Activated naive CD4-positive, alpha-beta T cell treated with anti-CD3 and anti-CD28 coated beads for 36 hours (primary cell): ENCODE measurements around the gene ATP2C2. TPM values are rescaled to one million over a fixed set of nuclear protein-coding genes. Genes with fewer than 3 reads are reported as not detected.

Experiments
- CTCF ChIA-PET: fragments of 350-600 bp; sonication (Branson Sonifier 250); formaldehyde crosslinking; loops from one replicate; lab custom pipeline; 2021; ENCODE audit warnings: antibody characterized with exemption; lab: Charles Lee
- DNase-seq: peaks from one replicate; pipeline ENCODE4 v3.0.0-alpha.2; 2020
- H3K27ac Mint-ChIP-seq: one replicate; pipeline ENCODE4 v1.8.0; 2021; ENCODE audit warnings: mild to moderate bottlenecking, mixed read lengths
- H3K27me3 Mint-ChIP-seq: one replicate; pipeline ENCODE4 v1.8.0; 2021; ENCODE audit warnings: low read depth, mixed read lengths
- H3K36me3 Mint-ChIP-seq: one replicate; pipeline ENCODE4 v1.8.0; 2021; ENCODE audit warnings: low read depth, mixed read lengths
- H3K4me1 Mint-ChIP-seq: one replicate; pipeline ENCODE4 v1.8.0; 2021; ENCODE audit warnings: low read depth, mixed read lengths
- H3K4me3 Mint-ChIP-seq: one replicate; pipeline ENCODE4 v1.8.0; 2021; ENCODE audit warnings: mild to moderate bottlenecking, moderate library complexity, mixed read lengths
- H3K9me3 Mint-ChIP-seq: one replicate; pipeline ENCODE4 v1.8.0; 2021; ENCODE audit warnings: mixed read lengths
- intact Hi-C: fragments of 100-400 bp; cut with micrococcal nuclease; formaldehyde crosslinking; loops from one replicate; pipeline ENCODE4 v1.15.1; 2023
- total RNA-seq, 2 experiments: library from RNA; stranded (reverse); gene quantifications; one replicate each; pipeline ENCODE4 v1.2.3, GENCODE V29; 2021

The ATP2C2 gene
- total RNA-seq, 2 experiments from 2014 or later = not detected

- no peak overlapping the region for H3K4me3 Mint-ChIP-seq
- no peaks in the 10 kb centered on the region for H3K36me3 Mint-ChIP-seq
- peak; percentile 91 for DNase-seq
- H3K9me3 Mint-ChIP-seq = no peaks in the 10 kb centered on the region
- H3K27ac Mint-ChIP-seq = peak overlapping the region; percentile 73
- H3K27me3 Mint-ChIP-seq = no peaks in the 10 kb centered on the region
- peaks cover 29% of the 10 kb centered on the region for H3K4me1 Mint-ChIP-seq
- intact Hi-C loops = loop anchor here (1.0 kb wide), 1 partner anchor 146 kb away; no protein-coding TSS in a partner anchor
- CTCF ChIA-PET = no interaction called here
Observed at GRCh38 chr16:84360170-84360569, 8.2 kb upstream of the ATP2C2 start.

- H3K4me3 Mint-ChIP-seq = no peak overlapping the region
- CTCF ChIA-PET = no interaction called here
Observed at GRCh38 chr16:84360748-84361147, 7.6 kb upstream of the ATP2C2 start.

GRCh38 chr16:84361546-84361945 lies 6.8 kb upstream of the ATP2C2 start:
- Mint-ChIP-seq H3K4me1 (peaks cover 29% of the 10 kb centered on the region), H3K27me3 (peaks cover 2% of the 10 kb centered on the region), H3K36me3 (no peaks in the 10 kb centered on the region), H3K4me3 (no peak overlapping the region), H3K27ac (no peak overlapping the region), H3K9me3 (no peaks in the 10 kb centered on the region)
- CTCF ChIA-PET = no interaction called here
- intact Hi-C loops = no loop called here
- no peak for DNase-seq

More at GRCh38 chr16:84360748-84361147, 7.6 kb upstream of the ATP2C2 start:
- no peak for DNase-seq
- Mint-ChIP-seq H3K4me1 (peaks cover 29% of the 10 kb centered on the region), H3K36me3 (no peaks in the 10 kb centered on the region), H3K27ac (peak overlapping the region; percentile 73), H3K27me3 (peaks cover under 1% of the 10 kb centered on the region), H3K9me3 (no peaks in the 10 kb centered on the region)
- intact Hi-C loops = loop anchor here (1.0 kb wide), 1 partner anchor 146 kb away; no protein-coding TSS in a partner anchor

GRCh38 chr16:84362471-84362941 lies 5.8 kb upstream of the ATP2C2 start:
- intact Hi-C loops = no loop called here
- Mint-ChIP-seq H3K4me3 (no peak overlapping the region), H3K27me3 (peaks cover 12% of the 10 kb centered on the region), H3K27ac (no peak overlapping the region), H3K9me3 (no peaks in the 10 kb centered on the region), H3K36me3 (no peaks in the 10 kb centered on the region), H3K4me1 (peaks cover 27% of the 10 kb centered on the region)
- CTCF ChIA-PET = no interaction called here
- no peak for DNase-seq

GRCh38 chr16:84366208-84366607 lies 2.1 kb upstream of the ATP2C2 start:
- no peak for DNase-seq
- CTCF ChIA-PET = interaction anchor here (1.1 kb wide), 1 partner anchor 89 kb away, joined by 4 read pairs; no protein-coding TSS in a partner anchor
- peaks cover 16% of the 10 kb centered on the region for H3K4me1 Mint-ChIP-seq
- no peaks in the 10 kb centered on the region for H3K36me3 Mint-ChIP-seq
- no peaks in the 10 kb centered on the region for H3K9me3 Mint-ChIP-seq
- no peak overlapping the region for H3K27ac Mint-ChIP-seq
- intact Hi-C loops = no loop called here
- peaks cover 39% of the 10 kb centered on the region for H3K27me3 Mint-ChIP-seq
- no peak overlapping the region for H3K4me3 Mint-ChIP-seq

GRCh38 chr16:84367297-84367680 lies 1.0 kb upstream of the ATP2C2 start:
- no peak overlapping the region for H3K4me3 Mint-ChIP-seq
- peaks cover 44% of the 10 kb centered on the region for H3K27me3 Mint-ChIP-seq
- H3K4me1 Mint-ChIP-seq = peaks cover 16% of the 10 kb centered on the region
- no peak for DNase-seq
- no peaks in the 10 kb centered on the region for H3K9me3 Mint-ChIP-seq
- intact Hi-C loops = no loop called here
- H3K27ac Mint-ChIP-seq = no peak overlapping the region
- CTCF ChIA-PET = interaction anchor here (1.1 kb wide), 1 partner anchor 90 kb away, joined by 4 read pairs; no protein-coding TSS in a partner anchor
- H3K36me3 Mint-ChIP-seq = no peaks in the 10 kb centered on the region

GRCh38 chr16:84367750-84368307 lies 509 bp upstream of the ATP2C2 start:
- peaks cover 44% of the 10 kb centered on the region for H3K27me3 Mint-ChIP-seq
- H3K4me1 Mint-ChIP-seq = peaks cover 16% of the 10 kb centered on the region
- no peak overlapping the region for H3K27ac Mint-ChIP-seq
- DNase-seq = no peak
- intact Hi-C loops = no loop called here
- no peak overlapping the region for H3K4me3 Mint-ChIP-seq
- CTCF ChIA-PET = interaction anchor here (0.6 kb wide), 1 partner anchor 44 kb away, joined by 6 read pairs; no protein-coding TSS in a partner anchor
- H3K9me3 Mint-ChIP-seq = no peaks in the 10 kb centered on the region
- no peaks in the 10 kb centered on the region for H3K36me3 Mint-ChIP-seq

- CTCF ChIA-PET = interaction anchor here (0.6 kb wide), 1 partner anchor 78 kb away, joined by 3 read pairs; no protein-coding TSS in a partner anchor
- intact Hi-C loops = no loop called here
- Mint-ChIP-seq H3K9me3 (no peaks in the 10 kb centered on the region), H3K4me3 (no peak overlapping the region), H3K27ac (no peak overlapping the region), H3K36me3 (no peaks in the 10 kb centered on the region), H3K27me3 (peaks cover 48% of the 10 kb centered on the region), H3K4me1 (peaks cover 16% of the 10 kb centered on the region)
- no peak for DNase-seq
Observed at GRCh38 chr16:84369105-84369504, 767 bp downstream of the ATP2C2 start.

GRCh38 chr16:84369938-84370627 lies 1.7 kb downstream of the ATP2C2 start:
- no peak for DNase-seq
- Mint-ChIP-seq H3K9me3 (no peaks in the 10 kb centered on the region), H3K4me1 (peaks cover 16% of the 10 kb centered on the region), H3K27ac (no peak overlapping the region), H3K36me3 (no peaks in the 10 kb centered on the region), H3K27me3 (peaks cover 48% of the 10 kb centered on the region), H3K4me3 (no peak overlapping the region)
- CTCF ChIA-PET = no interaction called here
- intact Hi-C loops = no loop called here

GRCh38 chr16:84370723-84371552 lies 2.6 kb downstream of the ATP2C2 start:
- Mint-ChIP-seq H3K4me1 (peaks cover 16% of the 10 kb centered on the region), H3K36me3 (no peaks in the 10 kb centered on the region), H3K9me3 (no peaks in the 10 kb centered on the region), H3K4me3 (no peak overlapping the region), H3K27me3 (peaks cover 45% of the 10 kb centered on the region), H3K27ac (no peak overlapping the region)
- intact Hi-C loops = no loop called here
- DNase-seq = no peak
- CTCF ChIA-PET = no interaction called here

GRCh38 chr16:84371553-84371865 lies 3.2 kb downstream of the ATP2C2 start:
- peaks cover 45% of the 10 kb centered on the region for H3K27me3 Mint-ChIP-seq
- CTCF ChIA-PET = no interaction called here
- intact Hi-C loops = no loop called here
- no peak for DNase-seq
- H3K9me3 Mint-ChIP-seq = no peaks in the 10 kb centered on the region
- H3K36me3 Mint-ChIP-seq = no peaks in the 10 kb centered on the region
- no peak overlapping the region for H3K4me3 Mint-ChIP-seq
- H3K4me1 Mint-ChIP-seq = peaks cover 16% of the 10 kb centered on the region
- H3K27ac Mint-ChIP-seq = no peak overlapping the region

- no peak overlapping the region for H3K4me3 Mint-ChIP-seq
- H3K4me1 Mint-ChIP-seq = peaks cover 12% of the 10 kb centered on the region
- no peaks in the 10 kb centered on the region for H3K36me3 Mint-ChIP-seq
- H3K27me3 Mint-ChIP-seq = peaks cover 26% of the 10 kb centered on the region
- no peak overlapping the region for H3K27ac Mint-ChIP-seq
- peak; percentile 22 for DNase-seq
- intact Hi-C loops = no loop called here
- CTCF ChIA-PET = no interaction called here
- H3K9me3 Mint-ChIP-seq = no peaks in the 10 kb centered on the region
Observed at GRCh38 chr16:84373907-84374489, 5.7 kb downstream of the ATP2C2 start.
